Muscle layer of colon (tissue), 2 donors: Measurements from ENCODE around the gene PALD1.
"Not testable (repeated sequence)": the region's sequence is repeated elsewhere in the genome, so short reads cannot be mapped to it uniquely, and the experiment has no call there.

Source experiments
- H3K27ac ChIP-seq: one replicate; pipeline ENCODE4 v1.7.0; 2013; ENCODE audit warnings: low read depth, mild to moderate bottlenecking, low read length, moderate library complexity
- H3K27me3 ChIP-seq, 2 donors: one replicate each; pipeline ENCODE4 v1.7.0; 2013; ENCODE audit warnings: low read length in 2 of 2, mild to moderate bottlenecking in 2 of 2; ENCODE audit not compliant: insufficient read depth in 2 of 2, control insufficient read depth in 1 of 2
- H3K36me3 ChIP-seq: one replicate; pipeline ENCODE4 v1.7.0; 2013; ENCODE audit warnings: mild to moderate bottlenecking, low read length; ENCODE audit not compliant: insufficient read depth
- H3K4me1 ChIP-seq: one replicate; pipeline ENCODE4 v1.7.0; 2013; ENCODE audit warnings: mild to moderate bottlenecking, low read length; ENCODE audit not compliant: insufficient read depth
- H3K4me3 ChIP-seq, 2 donors: one replicate each; pipeline ENCODE4 v1.7.0; 2013; ENCODE audit warnings: low read length in 2 of 2, low read depth in 1 of 2, mild to moderate bottlenecking in 1 of 2, moderate library complexity in 1 of 2
- H3K9ac ChIP-seq: one replicate; pipeline ENCODE4 v1.7.0; 2013; ENCODE audit warnings: low read length
- H3K9me3 ChIP-seq: one replicate; pipeline ENCODE4 v1.7.0; 2013; ENCODE audit warnings: mild to moderate bottlenecking, low read length
- donor health status: abdominal sarcoma.
- donor health status: Adenocarcinoma of cecum.

Gene PALD1

GRCh38 chr10:70600512-70601395, 122.2 kb downstream of the PALD1 start:
- Histone ChIP-seq H3K4me3 (no peak overlapping the region), H3K27ac (no peak overlapping the region), H3K4me1 (no peaks in the 10 kb centered on the region), H3K27me3 (no peaks in the 10 kb centered on the region), H3K9me3 (no peaks in the 10 kb centered on the region), H3K9ac (no peak overlapping the region), H3K36me3 (no peaks in the 10 kb centered on the region)

- Histone ChIP-seq H3K9ac (no peak overlapping the region), H3K36me3 (no peaks in the 10 kb centered on the region), H3K27me3 (no peaks in the 10 kb centered on the region), H3K27ac (no peak overlapping the region), H3K9me3 (no peaks in the 10 kb centered on the region), H3K4me1 (no peaks in the 10 kb centered on the region), H3K4me3 (no peak overlapping the region)
Measured at GRCh38 chr10:70601746-70602145, 123.2 kb downstream of the PALD1 start.

- Histone ChIP-seq H3K27me3 (no peaks in the 10 kb centered on the region), H3K9ac (no peak within 1 kb of the TSS), H3K27ac (no peak within 1 kb of the TSS), H3K4me1 (no peaks in the 10 kb centered on the region), H3K36me3 (no peaks in the 10 kb centered on the region), H3K9me3 (no peaks in the 10 kb centered on the region), H3K4me3 (no peak within 1 kb of the TSS)
Measured at GRCh38 chr10:70602665-70603448, 124.3 kb downstream of the PALD1 start, which contains the start of gene PRF1. PRF1 (minus strand) TSS chr10:70602741; CDS start chr10:70600902, 1,839 bp downstream.

GRCh38 chr10:70603449-70603801, 124.9 kb downstream of the PALD1 start:
- no peaks in the 10 kb centered on the region for H3K9me3 ChIP-seq
- no peak overlapping the region for H3K4me3 ChIP-seq
- no peaks in the 10 kb centered on the region for H3K36me3 ChIP-seq
- H3K4me1 ChIP-seq, result no peaks in the 10 kb centered on the region
- H3K27ac ChIP-seq, result no peak overlapping the region
- H3K27me3 ChIP-seq, result no peaks in the 10 kb centered on the region
- H3K9ac ChIP-seq, result no peak overlapping the region

- Histone ChIP-seq H3K4me3 (no peak overlapping the region), H3K9ac (no peak overlapping the region), H3K9me3 (no peaks in the 10 kb centered on the region), H3K36me3 (no peaks in the 10 kb centered on the region), H3K4me1 (no peaks in the 10 kb centered on the region), H3K27me3 (no peaks in the 10 kb centered on the region), H3K27ac (no peak overlapping the region)
Measured at GRCh38 chr10:70604106-70604505, 125.5 kb downstream of the PALD1 start.

GRCh38 chr10:70605161-70605560, 126.6 kb downstream of the PALD1 start:
- Histone ChIP-seq H3K9me3 (no peaks in the 10 kb centered on the region), H3K27ac (no peak overlapping the region), H3K36me3 (no peaks in the 10 kb centered on the region), H3K4me1 (no peaks in the 10 kb centered on the region), H3K4me3 (no peak overlapping the region), H3K9ac (no peak overlapping the region), H3K27me3 (no peaks in the 10 kb centered on the region)

- Histone ChIP-seq H3K9me3 (no peaks in the 10 kb centered on the region), H3K36me3 (no peaks in the 10 kb centered on the region), H3K4me3 (no peak overlapping the region), H3K27me3 (no peaks in the 10 kb centered on the region), H3K4me1 (no peaks in the 10 kb centered on the region), H3K27ac (no peak overlapping the region), H3K9ac (no peak overlapping the region)
Measured at GRCh38 chr10:70607936-70608335, 129.4 kb downstream of the PALD1 start.

GRCh38 chr10:70613941-70614340, 135.4 kb downstream of the PALD1 start:
- no peaks in the 10 kb centered on the region for H3K4me1 ChIP-seq

GRCh38 chr10:70614364-70614763, 135.8 kb downstream of the PALD1 start:
- not testable (repeated sequence) for H3K4me3 ChIP-seq, H3K4me1 ChIP-seq

More at GRCh38 chr10:70613941-70614340, 135.4 kb downstream of the PALD1 start:
- no peak overlapping the region for H3K4me3 ChIP-seq
- no peaks in the 10 kb centered on the region for H3K27me3 ChIP-seq
- H3K9me3 ChIP-seq, result no peaks in the 10 kb centered on the region
- H3K27ac ChIP-seq, result no peak overlapping the region
- H3K36me3 ChIP-seq, result no peaks in the 10 kb centered on the region
- no peak overlapping the region for H3K9ac ChIP-seq

GRCh38 chr10:70615211-70615610, 136.6 kb downstream of the PALD1 start:
- Histone ChIP-seq H3K27ac (no peak overlapping the region), H3K9ac (no peak overlapping the region)

More at GRCh38 chr10:70614364-70614763, 135.8 kb downstream of the PALD1 start:
- H3K36me3 ChIP-seq, H3K9ac ChIP-seq, H3K27ac ChIP-seq, H3K9me3 ChIP-seq, H3K27me3 ChIP-seq: not testable (repeated sequence)

GRCh38 chr10:70615784-70616522, 137.4 kb downstream of the PALD1 start:
- H3K27ac ChIP-seq, result no peak overlapping the region
- H3K27me3 ChIP-seq, result no peaks in the 10 kb centered on the region
- H3K4me3 ChIP-seq, result no peak overlapping the region
- H3K9me3 ChIP-seq, result no peaks in the 10 kb centered on the region
- no peak overlapping the region for H3K9ac ChIP-seq
- no peaks in the 10 kb centered on the region for H3K4me1 ChIP-seq
- H3K36me3 ChIP-seq, result no peaks in the 10 kb centered on the region

More at GRCh38 chr10:70615211-70615610, 136.6 kb downstream of the PALD1 start:
- H3K4me3 ChIP-seq, result no peak overlapping the region
- no peaks in the 10 kb centered on the region for H3K27me3 ChIP-seq
- H3K4me1 ChIP-seq, result no peaks in the 10 kb centered on the region
- H3K36me3 ChIP-seq, result no peaks in the 10 kb centered on the region
- no peaks in the 10 kb centered on the region for H3K9me3 ChIP-seq
